T-helper 2 cell treated with Interferon-gamma antibody and Interleukin-4, amounts not matched to agents 5 μg/mL and 100 μg/mL, for 36 hours (primary cell): ENCODE measurements around the gene ENPP7.

Experiments
- DNase-seq: peaks from one replicate; pipeline ENCODE4 v3.0.0; 2021; ENCODE audit warnings: low spot score
- H3K27ac Mint-ChIP-seq: one replicate; pipeline ENCODE4 v1.8.0; 2021; ENCODE audit warnings: mild to moderate bottlenecking, mixed read lengths
- H3K27me3 Mint-ChIP-seq: one replicate; pipeline ENCODE4 v1.8.0; 2021; ENCODE audit warnings: low read depth, mixed read lengths
- H3K36me3 Mint-ChIP-seq: one replicate; pipeline ENCODE4 v1.8.0; 2021; ENCODE audit warnings: low read depth, mixed read lengths
- H3K4me1 Mint-ChIP-seq: one replicate; pipeline ENCODE4 v1.8.0; 2021; ENCODE audit warnings: low read depth, mixed read lengths
- H3K4me3 Mint-ChIP-seq: one replicate; pipeline ENCODE4 v1.8.0; 2022; ENCODE audit warnings: mild to moderate bottlenecking, moderate library complexity, mixed read lengths
- H3K9me3 Mint-ChIP-seq: one replicate; pipeline ENCODE4 v1.8.0; 2021; ENCODE audit warnings: mixed read lengths

Gene ENPP7

DNA sequence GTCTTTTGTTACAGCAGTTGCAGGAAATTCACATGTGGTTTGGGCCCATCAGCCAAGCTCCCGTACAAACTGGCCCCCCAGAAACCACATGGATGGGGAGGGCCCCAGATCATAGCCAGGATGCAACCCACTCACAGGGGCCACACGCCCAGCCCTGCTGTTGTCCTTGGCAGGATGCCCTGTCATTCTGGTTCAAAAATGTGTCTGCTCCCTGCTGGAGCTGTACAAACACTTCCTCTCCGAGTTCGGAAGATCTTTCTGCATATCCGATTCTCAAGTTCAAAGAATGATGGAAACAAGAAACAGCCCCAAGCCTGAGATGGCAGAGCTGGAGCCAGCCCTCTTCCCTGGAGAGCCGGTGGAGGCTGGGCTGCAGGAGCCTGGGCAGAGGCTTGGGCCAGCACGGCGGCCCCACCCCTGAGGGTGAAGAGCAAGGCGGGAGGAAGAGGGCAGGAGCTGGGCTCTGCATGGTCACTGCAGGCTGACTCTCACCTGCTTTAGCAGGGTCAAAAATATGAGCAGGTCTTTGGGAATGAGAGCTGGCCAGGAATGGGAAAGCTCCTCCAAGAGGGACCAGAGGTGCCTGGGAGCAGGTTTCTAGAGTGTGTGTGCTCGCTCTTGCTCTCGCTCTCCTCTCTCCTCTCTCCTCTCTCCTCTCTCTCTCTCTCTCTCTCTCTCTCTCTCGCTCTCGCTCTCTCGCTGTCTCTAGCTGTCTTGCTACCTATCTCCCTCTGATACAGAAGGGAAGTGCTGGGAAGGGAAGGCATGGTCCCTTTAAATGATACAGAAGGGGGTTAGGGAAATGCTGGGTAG lies 34.7 kb upstream of the ENPP7 start:
- Mint-ChIP-seq H3K27me3 (peaks cover 8% of the 10 kb centered on the region), H3K4me3 (no peak overlapping the region), H3K36me3 (no peaks in the 10 kb centered on the region), H3K9me3 (no peaks in the 10 kb centered on the region), H3K4me1 (no peaks in the 10 kb centered on the region), H3K27ac (no peak overlapping the region)
- DNase-seq: no peak

DNA sequence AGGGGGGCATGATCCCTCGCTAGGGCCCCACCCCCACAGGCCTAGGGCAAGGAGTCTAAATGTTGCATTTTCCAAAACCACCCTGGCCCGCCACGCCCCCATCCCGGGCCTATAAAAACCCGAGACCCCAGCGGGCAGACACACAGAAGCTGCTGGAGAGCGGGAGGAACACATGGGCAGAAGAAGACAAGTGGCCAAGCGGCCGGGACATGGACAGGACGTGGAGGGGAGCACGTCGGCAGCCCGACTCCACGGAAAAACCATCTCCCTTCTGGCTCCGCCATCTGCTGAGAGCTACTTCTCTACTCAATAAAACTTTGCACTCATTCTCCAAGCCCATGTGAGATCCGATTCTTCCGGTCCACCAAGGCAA lies 34.1 kb upstream of the ENPP7 start:
- Mint-ChIP-seq H3K9me3 (no peaks in the 10 kb centered on the region), H3K27me3 (peaks cover 8% of the 10 kb centered on the region), H3K36me3 (no peaks in the 10 kb centered on the region), H3K4me3 (no peak overlapping the region), H3K4me1 (no peaks in the 10 kb centered on the region), H3K27ac (no peak overlapping the region)
- DNase-seq: no peak

DNA sequence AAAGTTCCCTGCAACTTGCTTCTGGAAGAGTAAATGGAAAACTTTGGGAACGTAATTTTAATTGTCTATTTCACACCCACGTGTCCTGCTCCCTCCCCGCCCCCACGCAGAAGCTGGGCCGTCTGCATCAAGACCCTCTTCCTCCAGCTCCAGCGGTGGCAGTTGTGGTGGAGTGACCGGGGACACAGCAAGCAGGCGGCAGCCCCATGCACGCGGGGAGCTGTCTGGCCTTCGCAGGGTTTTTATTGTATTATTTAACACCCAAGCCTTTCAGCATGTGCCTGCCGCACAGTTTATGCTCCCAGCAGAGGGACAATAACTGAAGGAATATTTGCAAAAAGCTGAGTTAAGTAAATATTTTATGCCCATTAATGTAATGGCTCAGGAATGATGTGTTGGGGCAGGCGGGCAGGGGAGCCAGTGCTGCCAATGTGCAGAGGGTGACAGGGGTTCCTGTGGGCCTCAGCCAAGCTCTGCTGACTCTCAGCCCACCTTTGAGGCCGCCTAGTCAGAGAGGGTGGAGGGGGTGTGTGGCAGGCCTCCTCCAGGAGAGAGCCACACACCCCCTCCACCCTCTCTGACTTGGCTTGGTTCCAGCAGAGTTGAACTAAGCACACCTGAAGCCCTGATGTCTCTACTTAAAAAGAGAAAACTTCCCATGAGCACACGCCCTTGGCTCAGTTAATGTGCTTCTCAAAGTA lies 32.4 kb upstream of the ENPP7 start:
- Mint-ChIP-seq H3K9me3 (no peaks in the 10 kb centered on the region), H3K36me3 (no peaks in the 10 kb centered on the region), H3K27ac (no peak overlapping the region), H3K4me3 (no peak overlapping the region), H3K27me3 (peaks cover 8% of the 10 kb centered on the region), H3K4me1 (no peaks in the 10 kb centered on the region)
- DNase-seq: no peak

DNA sequence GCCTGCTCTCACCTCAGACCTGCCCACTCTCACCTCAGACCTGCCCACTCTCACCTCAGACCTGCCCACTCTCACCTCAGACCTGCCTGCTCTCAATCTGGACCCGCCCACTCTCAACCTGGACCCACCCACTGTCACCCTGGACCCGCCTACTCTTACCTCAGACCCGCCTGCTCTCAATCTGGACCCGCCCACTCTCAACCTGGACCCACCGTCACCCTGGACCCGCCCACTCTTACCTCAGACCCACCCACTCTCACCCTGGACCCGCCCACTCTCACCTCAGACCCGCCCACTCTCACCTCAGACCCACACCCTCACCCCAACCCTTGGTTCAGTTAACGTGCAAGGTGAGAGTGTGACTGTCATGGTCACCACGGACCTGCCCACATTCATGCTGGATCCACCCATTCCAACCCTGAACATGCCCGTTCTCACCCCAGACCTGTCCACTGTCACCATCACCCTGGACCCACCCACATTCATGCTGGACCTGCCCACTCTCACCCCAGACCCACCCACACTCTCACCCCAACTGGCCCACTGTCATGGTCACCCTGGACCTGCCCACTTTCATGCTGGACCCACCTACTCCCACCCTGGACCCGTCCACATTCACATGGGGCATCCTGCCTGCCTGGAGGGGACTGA lies 31.2 kb upstream of the ENPP7 start:
- Mint-ChIP-seq H3K27ac (no peak overlapping the region), H3K4me3 (no peak overlapping the region), H3K36me3 (no peaks in the 10 kb centered on the region), H3K27me3 (peaks cover 8% of the 10 kb centered on the region), H3K9me3 (no peaks in the 10 kb centered on the region), H3K4me1 (no peaks in the 10 kb centered on the region)
- no peak for DNase-seq

GRCh38 chr17:79700592-79700991 lies 30.2 kb upstream of the ENPP7 start:
- no peak overlapping the region for H3K27ac Mint-ChIP-seq
- no peak overlapping the region for H3K4me3 Mint-ChIP-seq
- DNase-seq: no peak
- H3K9me3 Mint-ChIP-seq: no peaks in the 10 kb centered on the region
- no peaks in the 10 kb centered on the region for H3K4me1 Mint-ChIP-seq
- no peaks in the 10 kb centered on the region for H3K36me3 Mint-ChIP-seq
- peaks cover 8% of the 10 kb centered on the region for H3K27me3 Mint-ChIP-seq

DNA sequence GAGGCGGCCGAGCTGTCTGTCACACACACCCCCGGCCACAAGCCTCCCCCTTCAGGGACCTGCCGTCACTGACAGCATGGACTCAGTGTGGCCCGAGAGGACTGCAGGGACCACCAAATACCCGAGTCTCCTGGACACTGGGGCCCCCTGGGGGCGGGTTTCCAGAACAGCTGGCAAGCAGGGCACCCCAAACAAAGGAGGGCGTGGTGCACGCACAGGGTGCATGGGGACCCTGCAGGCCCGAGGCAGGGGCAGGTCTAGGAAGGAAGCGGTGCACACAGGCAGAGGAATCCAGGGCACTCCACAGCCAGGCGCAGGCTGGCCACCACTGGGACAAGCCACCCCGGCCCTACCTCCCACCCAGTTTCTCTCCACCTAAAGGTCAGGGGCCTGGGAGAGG lies 28.7 kb upstream of the ENPP7 start:
- Mint-ChIP-seq H3K4me1 (no peaks in the 10 kb centered on the region), H3K9me3 (no peaks in the 10 kb centered on the region), H3K27ac (no peak overlapping the region), H3K27me3 (peaks cover 5% of the 10 kb centered on the region), H3K36me3 (no peaks in the 10 kb centered on the region), H3K4me3 (no peak overlapping the region)
- no peak for DNase-seq

DNA sequence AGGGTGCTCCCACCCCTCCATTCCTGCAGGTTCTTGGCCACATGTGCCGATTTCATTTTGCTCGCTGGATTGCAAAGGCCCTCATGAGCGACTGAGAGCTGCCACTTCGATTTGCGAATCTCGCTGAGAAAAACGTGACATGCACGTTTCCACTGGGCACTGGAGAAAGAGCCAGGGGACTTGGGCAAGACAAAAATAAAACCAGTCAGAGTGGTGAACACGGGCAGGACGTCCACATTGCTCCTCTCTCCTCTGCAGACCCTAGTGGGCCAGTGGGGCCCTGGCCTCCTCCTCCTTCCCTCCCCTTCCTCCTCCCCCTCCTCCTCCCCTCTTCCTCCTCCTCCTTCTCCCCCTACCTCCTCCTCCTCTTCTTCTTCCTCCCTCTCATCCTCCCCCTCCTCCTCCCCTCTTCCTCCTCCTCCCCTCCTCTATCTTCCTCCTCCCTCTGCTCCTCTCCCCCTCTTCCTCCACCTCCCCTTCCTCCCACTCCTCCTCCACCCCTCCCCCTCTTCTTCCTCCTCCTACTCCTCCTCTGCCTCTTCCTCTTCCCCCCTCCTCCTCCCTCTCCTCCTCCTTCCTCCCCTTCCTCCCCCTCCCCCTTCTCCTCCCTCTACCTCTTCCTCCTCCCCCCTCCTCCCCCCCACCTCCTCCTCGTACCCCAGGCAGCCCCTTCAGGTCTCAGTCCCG lies 28.1 kb upstream of the ENPP7 start:
- Mint-ChIP-seq H3K36me3 (no peaks in the 10 kb centered on the region), H3K4me1 (no peaks in the 10 kb centered on the region), H3K27me3 (no peaks in the 10 kb centered on the region)

DNA sequence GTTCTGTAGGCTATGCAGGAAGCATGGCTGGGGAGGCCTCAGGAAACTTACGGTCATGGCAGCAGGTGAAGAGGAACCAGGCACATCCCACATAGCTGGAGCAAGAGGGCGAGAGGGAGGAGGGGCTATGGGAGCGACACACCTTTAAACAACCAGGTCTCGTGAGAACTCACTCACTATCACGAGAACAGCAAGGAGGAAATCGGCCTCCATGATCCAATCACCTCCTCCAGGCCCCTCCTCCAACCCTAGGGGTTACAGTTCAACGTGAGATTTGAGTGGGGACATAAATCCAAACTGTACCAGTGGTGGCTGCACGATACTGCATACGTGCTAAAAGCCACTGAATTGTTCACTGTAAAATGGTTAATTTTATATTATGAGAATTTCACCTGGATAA lies 26.1 kb upstream of the ENPP7 start:
- no peak for DNase-seq
- H3K27me3 Mint-ChIP-seq: no peaks in the 10 kb centered on the region
- no peaks in the 10 kb centered on the region for H3K36me3 Mint-ChIP-seq
- H3K4me3 Mint-ChIP-seq: no peak overlapping the region
- no peak overlapping the region for H3K27ac Mint-ChIP-seq
- H3K4me1 Mint-ChIP-seq: no peaks in the 10 kb centered on the region
- no peaks in the 10 kb centered on the region for H3K9me3 Mint-ChIP-seq

More for the DNA sequence above, 28.1 kb upstream of the ENPP7 start:
- no peaks in the 10 kb centered on the region for H3K9me3 Mint-ChIP-seq
- DNase-seq: no peak
- no peak overlapping the region for H3K4me3 Mint-ChIP-seq
- H3K27ac Mint-ChIP-seq: no peak overlapping the region

GRCh38 chr17:79705674-79706073 lies 25.1 kb upstream of the ENPP7 start:
- Mint-ChIP-seq H3K4me1 (no peaks in the 10 kb centered on the region), H3K9me3 (no peaks in the 10 kb centered on the region), H3K27me3 (no peaks in the 10 kb centered on the region), H3K27ac (no peak overlapping the region), H3K4me3 (no peak overlapping the region), H3K36me3 (no peaks in the 10 kb centered on the region)
- DNase-seq: no peak

- H3K4me1 Mint-ChIP-seq: no peaks in the 10 kb centered on the region
Measured at GRCh38 chr17:79706931-79707850, 23.6 kb upstream of the ENPP7 start.

GRCh38 chr17:79707931-79708891 lies 22.5 kb upstream of the ENPP7 start:
- H3K4me1 Mint-ChIP-seq: no peaks in the 10 kb centered on the region
- no peak overlapping the region for H3K27ac Mint-ChIP-seq
- no peaks in the 10 kb centered on the region for H3K9me3 Mint-ChIP-seq
- DNase-seq: peak; percentile 29
- H3K36me3 Mint-ChIP-seq: no peaks in the 10 kb centered on the region
- H3K27me3 Mint-ChIP-seq: no peaks in the 10 kb centered on the region
- peak overlapping the region; percentile 21 for H3K4me3 Mint-ChIP-seq

More at GRCh38 chr17:79706931-79707850, 23.6 kb upstream of the ENPP7 start:
- H3K27me3 Mint-ChIP-seq: no peaks in the 10 kb centered on the region
- DNase-seq: no peak
- no peaks in the 10 kb centered on the region for H3K36me3 Mint-ChIP-seq
- no peaks in the 10 kb centered on the region for H3K9me3 Mint-ChIP-seq
- no peak overlapping the region for H3K4me3 Mint-ChIP-seq
- H3K27ac Mint-ChIP-seq: no peak overlapping the region

DNA sequence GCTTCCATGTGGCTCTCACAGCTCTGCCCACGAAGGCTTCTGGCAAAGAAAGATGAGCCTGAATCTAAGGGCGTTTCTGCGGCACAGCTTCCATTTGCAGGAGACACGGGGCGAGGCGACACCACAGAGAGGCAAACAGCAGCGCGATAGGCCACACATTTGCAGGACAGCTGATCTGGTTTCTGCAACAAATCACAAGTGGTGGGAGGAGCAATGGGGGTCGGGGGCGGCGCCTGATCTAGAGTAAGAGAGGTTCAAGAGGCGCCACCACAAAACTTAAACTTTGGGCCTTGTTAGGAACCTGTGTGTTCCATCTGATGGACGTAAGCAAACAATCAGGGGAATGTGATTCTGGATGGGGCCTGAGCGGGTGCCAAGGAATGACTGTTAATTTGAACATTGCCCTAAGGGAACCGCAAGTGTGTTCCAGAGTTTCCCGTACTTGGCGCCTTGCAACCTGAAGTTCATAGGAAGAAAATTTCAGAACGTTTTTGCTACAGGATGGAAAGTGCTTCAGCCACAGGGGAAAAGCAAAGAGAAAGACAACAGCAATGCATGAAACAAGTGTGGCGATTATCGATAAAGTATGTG lies 18.9 kb upstream of the ENPP7 start:
- no peak for DNase-seq
- Mint-ChIP-seq H3K9me3 (no peaks in the 10 kb centered on the region), H3K27ac (no peak overlapping the region), H3K4me1 (no peaks in the 10 kb centered on the region), H3K27me3 (no peaks in the 10 kb centered on the region), H3K4me3 (no peak overlapping the region), H3K36me3 (no peaks in the 10 kb centered on the region)
